Measurements from ENCODE around the gene ADPRH. TPM values are rescaled to one million over a fixed set of nuclear protein-coding genes. Genes with fewer than 3 reads are reported as not detected.

ADPRH gene
- total RNA-seq, 1 experiment from 2014 or later: 1.4 TPM

DNA sequence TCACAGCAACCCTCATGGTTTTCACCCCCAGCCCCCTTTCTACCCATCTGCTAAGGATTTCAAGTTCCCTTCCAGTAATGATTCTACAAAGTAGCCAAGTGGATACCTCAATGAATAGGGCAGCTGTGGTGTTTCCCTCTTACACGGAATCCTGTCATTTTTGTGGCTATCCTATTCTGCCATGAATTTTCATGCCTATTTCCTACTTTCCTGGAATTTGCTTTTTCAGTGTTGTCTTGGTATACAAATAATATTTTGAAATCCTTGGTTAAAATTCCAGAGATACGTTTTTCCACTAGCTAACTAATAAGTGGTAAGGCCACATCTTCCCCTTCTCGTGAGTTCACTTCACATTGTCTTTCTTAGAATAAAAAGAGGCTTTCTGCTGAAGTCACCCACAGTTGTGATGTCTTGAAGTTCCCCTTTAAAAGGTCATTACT is 7.5 kb downstream of the ADPRH start:
- Histone ChIP-seq H2AFZ (no peak overlapping the region), H3F3A (ENCODE audit: insufficient read depth, low read depth) (no peaks in the 10 kb centered on the region), H3K9me2 (ENCODE audit: insufficient read depth) (no peaks in the 10 kb centered on the region), H3K36me3 (ENCODE audit: low read depth) (no peaks in the 10 kb centered on the region), H4K20me1 (ENCODE audit: insufficient read depth) (no peaks in the 10 kb centered on the region), H3K4me2 (no peak overlapping the region), H3K27ac (no peak overlapping the region), H3K4me1 (replicated peaks; ENCODE audit: insufficient read depth) (no peaks in the 10 kb centered on the region), H3K4me3 (no peak overlapping the region), H3K9me3 (ENCODE audit: insufficient read depth, low read depth) (no peaks in the 10 kb centered on the region), H3K27me3 (ENCODE audit: insufficient read depth, low read depth) (peaks cover 21% of the 10 kb centered on the region), H3K79me2 (ENCODE audit: low read depth) (no peaks in the 10 kb centered on the region)
- CTCF ChIA-PET: no interaction called here
- intact Hi-C loops (cut with micrococcal nuclease; ENCODE audit: unreplicated experiment): no loop called here
- TF ChIP-seq CTCF (conservative IDR thresholded peaks at IDR 0.05): no peak
- no TSS peak for BruUV-seq (replicated peaks)
- DNase-seq: no peak
- POLR2A ChIA-PET (ENCODE audit: unreplicated experiment): no interaction called here

- intact Hi-C loops (cut with micrococcal nuclease; ENCODE audit: unreplicated experiment): no loop called here
- ChIA-PET POLR2A (ENCODE audit: unreplicated experiment) (no interaction called here), CTCF (no interaction called here)
- Histone ChIP-seq H3F3A (ENCODE audit: insufficient read depth, low read depth) (no peaks in the 10 kb centered on the region), H3K9me2 (ENCODE audit: insufficient read depth) (no peaks in the 10 kb centered on the region), H3K9me3 (ENCODE audit: insufficient read depth, low read depth) (no peaks in the 10 kb centered on the region), H3K79me2 (ENCODE audit: low read depth) (no peaks in the 10 kb centered on the region), H2AFZ (no peak overlapping the region), H3K27ac (no peak overlapping the region), H3K4me1 (replicated peaks; ENCODE audit: insufficient read depth) (no peaks in the 10 kb centered on the region), H3K36me3 (ENCODE audit: low read depth) (no peaks in the 10 kb centered on the region), H3K4me3 (no peak overlapping the region), H3K4me2 (no peak overlapping the region), H3K27me3 (ENCODE audit: insufficient read depth, low read depth) (peaks cover 30% of the 10 kb centered on the region), H4K20me1 (ENCODE audit: insufficient read depth) (no peaks in the 10 kb centered on the region)
- TF ChIP-seq CTCF (conservative IDR thresholded peaks at IDR 0.05) (no peak), EZH2 (IDR thresholded peaks at IDR 0.05; ENCODE audit: low read depth) (no peak)
- DNase-seq: no peak
- BruUV-seq (replicated peaks): no TSS peak
These were observed 8.8 kb downstream of the ADPRH start for GRCh38 chr3:119588112-119588511.

GRCh38 chr3:119589102-119589773 is 9.9 kb downstream of the ADPRH start:
- no peak for TF ChIP-seq EZH2 (IDR thresholded peaks at IDR 0.05; ENCODE audit: low read depth)
- no peak for TF ChIP-seq CTCF (conservative IDR thresholded peaks at IDR 0.05)
- no peak for DNase-seq
- intact Hi-C loops (cut with micrococcal nuclease; ENCODE audit: unreplicated experiment): no loop called here
- Histone ChIP-seq H3K79me2 (ENCODE audit: low read depth) (no peaks in the 10 kb centered on the region), H4K20me1 (ENCODE audit: insufficient read depth) (no peaks in the 10 kb centered on the region), H3K9me2 (ENCODE audit: insufficient read depth) (no peaks in the 10 kb centered on the region), H3K9me3 (ENCODE audit: insufficient read depth, low read depth) (no peaks in the 10 kb centered on the region), H3K27me3 (ENCODE audit: insufficient read depth, low read depth) (peaks cover 33% of the 10 kb centered on the region), H2AFZ (no peak overlapping the region), H3F3A (ENCODE audit: insufficient read depth, low read depth) (no peaks in the 10 kb centered on the region), H3K4me2 (no peak overlapping the region), H3K4me3 (no peak overlapping the region), H3K27ac (no peak overlapping the region), H3K36me3 (ENCODE audit: low read depth) (no peaks in the 10 kb centered on the region), H3K4me1 (replicated peaks; ENCODE audit: insufficient read depth) (no peaks in the 10 kb centered on the region)
- CTCF ChIA-PET: no interaction called here
- no TSS peak for BruUV-seq (replicated peaks)
- POLR2A ChIA-PET (ENCODE audit: unreplicated experiment): no interaction called here
